Measurements from ENCODE around the gene CPEB4.

CPEB4 gene

DNA sequence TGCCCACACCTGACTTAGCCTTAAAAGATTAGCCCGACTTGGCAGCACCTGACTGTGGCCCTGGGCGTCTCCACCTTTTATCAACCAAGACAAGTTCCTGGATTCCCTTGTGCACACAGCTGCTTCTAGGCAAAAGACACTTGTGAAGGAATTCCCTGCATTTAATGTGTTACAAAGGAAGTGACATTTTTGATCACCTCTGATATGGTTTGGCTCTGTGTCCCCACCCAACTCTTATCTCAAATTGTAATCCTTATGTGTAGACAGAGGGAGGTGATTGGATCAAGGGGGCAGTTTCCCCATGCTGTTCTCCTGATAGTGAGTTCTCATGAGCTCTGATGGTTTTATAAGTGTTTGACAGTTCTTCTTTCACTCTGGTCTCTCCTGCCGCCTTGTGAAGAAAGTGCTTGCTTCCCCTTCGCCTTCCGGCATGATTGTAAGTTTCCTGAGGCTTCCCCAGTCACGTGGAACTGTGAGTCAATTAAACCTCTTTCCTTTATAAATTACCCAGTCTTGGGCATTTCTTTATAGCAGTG, 2.6 kb upstream of the CPEB4 start:
- no peak for DNase-seq (ENCODE audit: low spot score)

GRCh38 chr5:173886150-173886549, 2.0 kb upstream of the CPEB4 start:
- no peak for DNase-seq (ENCODE audit: low spot score)

GRCh38 chr5:173888473-173889131, 453 bp downstream of the CPEB4 start:
- DNase-seq (ENCODE audit: low spot score), result no peak

DNA sequence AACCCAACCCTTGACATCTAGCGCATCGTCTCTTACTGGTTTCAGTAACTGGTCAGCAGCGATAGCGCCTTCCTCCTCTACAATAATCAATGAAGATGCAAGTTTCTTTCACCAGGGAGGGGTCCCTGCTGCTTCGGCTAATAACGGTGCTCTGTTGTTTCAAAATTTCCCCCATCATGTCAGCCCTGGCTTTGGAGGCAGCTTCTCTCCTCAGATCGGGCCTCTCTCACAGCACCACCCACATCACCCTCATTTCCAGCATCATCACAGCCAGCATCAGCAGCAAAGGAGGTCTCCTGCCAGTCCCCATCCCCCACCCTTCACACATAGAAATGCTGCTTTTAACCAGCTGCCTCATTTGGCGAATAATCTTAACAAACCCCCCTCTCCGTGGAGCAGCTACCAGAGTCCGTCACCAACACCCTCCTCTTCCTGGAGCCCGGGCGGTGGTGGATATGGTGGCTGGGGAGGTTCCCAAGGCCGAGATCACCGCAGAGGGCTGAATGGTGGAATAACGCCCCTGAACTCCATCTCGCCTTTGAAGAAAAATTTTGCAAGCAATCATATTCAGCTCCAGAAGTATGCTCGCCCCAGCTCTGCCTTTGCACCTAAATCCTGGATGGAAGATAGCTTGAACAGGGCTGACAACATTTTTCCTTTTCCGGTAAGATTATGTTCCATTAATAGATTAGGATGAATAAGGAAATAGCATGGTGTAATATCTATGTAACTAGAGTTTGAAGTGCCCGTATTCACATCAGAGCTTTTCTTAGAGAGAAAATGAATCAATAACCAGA, 2.2 kb downstream of the CPEB4 start:
- DNase-seq (ENCODE audit: low spot score), result no peak

- no peak for DNase-seq (ENCODE audit: low spot score)
Measured at GRCh38 chr5:173891308-173892116, 3.4 kb downstream of the CPEB4 start.

DNA sequence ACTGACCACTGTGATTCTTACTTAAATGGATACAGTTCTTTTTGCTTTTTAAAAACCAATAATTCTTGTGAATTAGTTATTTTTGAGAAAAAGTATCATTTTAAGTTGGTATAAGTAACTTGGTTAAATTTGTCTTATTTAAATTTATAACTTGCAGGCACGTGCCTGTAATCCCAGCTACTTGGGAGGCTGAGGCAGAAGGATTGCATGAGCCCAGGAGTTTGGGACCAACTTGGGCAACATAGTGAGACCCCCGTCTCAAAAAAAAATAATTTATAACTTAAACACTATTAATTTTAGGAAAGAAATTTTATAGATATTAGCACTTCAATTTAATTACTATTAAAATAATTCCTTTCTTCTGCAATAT, 5.0 kb downstream of the CPEB4 start:
- no peak for DNase-seq (ENCODE audit: low spot score)

- no peak for DNase-seq (ENCODE audit: low spot score)
Measured at GRCh38 chr5:173895401-173896165, 7.4 kb downstream of the CPEB4 start.

GRCh38 chr5:173896631-173897030, 8.5 kb downstream of the CPEB4 start:
- no peak for DNase-seq (ENCODE audit: low spot score)

DNA sequence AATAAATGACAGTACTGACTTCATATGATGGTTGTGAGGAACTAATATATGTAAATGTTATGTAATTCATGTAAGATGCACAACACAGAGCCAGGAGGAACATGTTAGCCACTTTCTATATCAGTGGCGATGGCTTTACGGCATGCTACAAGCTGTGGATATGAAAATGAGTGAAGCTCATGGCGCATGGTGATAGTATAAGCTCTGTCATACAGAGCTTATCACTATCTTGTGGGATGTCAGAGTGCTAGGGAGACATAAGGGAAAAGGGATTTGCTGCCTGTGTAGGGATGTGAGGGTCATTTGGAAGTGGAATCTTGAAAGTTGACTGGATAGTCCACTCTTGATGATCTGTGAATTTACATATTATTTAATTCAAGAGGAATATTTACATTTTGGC, 13.6 kb downstream of the CPEB4 start:
- DNase-seq (ENCODE audit: low spot score), result no peak

GRCh38 chr5:173902334-173902733, 14.2 kb downstream of the CPEB4 start:
- DNase-seq (ENCODE audit: low spot score), result no peak

GRCh38 chr5:173902743-173903142, 14.6 kb downstream of the CPEB4 start:
- DNase-seq (ENCODE audit: low spot score), result no peak

GRCh38 chr5:173903396-173904140, 15.4 kb downstream of the CPEB4 start:
- no peak for DNase-seq (ENCODE audit: low spot score)

GRCh38 chr5:173904151-173904550, 16.0 kb downstream of the CPEB4 start:
- no peak for DNase-seq (ENCODE audit: low spot score)

DNA sequence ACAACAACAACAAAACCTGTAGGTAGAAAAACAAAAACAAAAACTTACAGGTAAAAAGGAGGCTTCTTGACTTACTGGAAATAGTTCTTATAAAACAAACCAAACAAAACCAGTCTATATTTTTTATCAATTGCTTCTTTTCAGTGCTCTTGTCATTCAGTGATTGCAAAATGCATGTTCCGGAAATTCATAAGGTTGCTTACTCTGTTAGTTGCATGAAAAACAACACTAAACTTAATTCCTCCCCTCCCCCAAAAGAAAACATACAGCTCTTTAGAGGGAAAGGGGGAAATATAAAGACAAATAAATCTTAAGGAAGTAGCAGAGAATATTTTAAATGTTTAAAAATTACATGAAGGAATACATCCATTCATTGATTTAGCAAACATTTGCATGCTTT, 19.1 kb downstream of the CPEB4 start:
- no peak for DNase-seq (ENCODE audit: low spot score)

DNA sequence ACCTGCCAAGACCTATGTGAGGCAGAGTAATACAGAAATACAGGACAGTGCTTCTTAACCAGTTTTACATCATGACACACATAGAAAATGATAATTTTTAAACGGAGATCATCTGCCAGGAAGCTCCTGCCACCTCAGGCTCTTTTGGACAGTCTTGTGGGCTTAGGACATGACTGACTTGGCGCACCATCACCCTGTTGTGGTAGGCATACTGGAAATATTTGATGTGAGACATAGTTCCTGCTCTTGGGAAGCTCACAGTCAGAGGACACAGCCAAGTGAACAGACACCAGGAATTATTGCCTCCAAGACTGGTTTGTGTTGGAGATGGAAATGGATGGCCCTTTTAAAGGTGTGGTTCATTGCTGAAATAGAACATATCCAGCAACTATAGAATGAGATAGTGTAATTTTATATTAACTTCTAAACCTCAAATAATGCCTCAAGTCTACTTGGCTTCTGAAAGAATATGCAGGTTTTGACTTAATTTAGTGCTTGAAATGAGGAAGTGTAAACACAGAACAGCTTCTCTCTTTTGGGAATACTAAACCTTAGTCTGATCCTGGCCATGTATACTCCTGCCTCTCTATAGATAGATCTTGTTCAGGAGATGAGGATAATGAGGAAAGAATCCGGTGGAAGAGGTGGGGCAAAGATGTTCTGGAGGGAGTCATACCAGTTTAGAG, 19.7 kb downstream of the CPEB4 start:
- DNase-seq (ENCODE audit: low spot score), result no peak

GRCh38 chr5:173909199-173909598, 21.1 kb downstream of the CPEB4 start:
- no peak for DNase-seq (ENCODE audit: low spot score)

- DNase-seq (ENCODE audit: low spot score), result no peak
Measured at GRCh38 chr5:173910215-173910614, 22.1 kb downstream of the CPEB4 start.

DNA sequence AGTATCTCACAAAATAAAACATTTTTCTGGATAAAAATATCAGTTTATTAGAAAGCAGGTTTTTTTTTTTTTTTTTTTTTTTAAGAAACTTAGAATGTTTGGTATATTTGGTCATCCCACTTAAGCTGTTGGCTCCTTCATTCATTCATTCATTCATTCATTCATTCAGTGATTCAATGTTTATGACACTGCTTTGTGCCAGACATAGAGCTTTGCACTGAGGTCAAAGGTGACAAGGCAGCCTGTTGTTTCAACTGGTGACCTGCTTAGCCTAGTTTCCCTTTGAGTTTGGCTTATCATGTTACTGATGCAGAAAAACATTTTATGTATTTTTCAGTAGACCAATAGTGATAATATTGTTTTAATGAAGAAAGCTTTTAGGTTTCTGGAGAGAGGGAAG, 23.5 kb downstream of the CPEB4 start:
- DNase-seq (ENCODE audit: low spot score), result no peak

DNA sequence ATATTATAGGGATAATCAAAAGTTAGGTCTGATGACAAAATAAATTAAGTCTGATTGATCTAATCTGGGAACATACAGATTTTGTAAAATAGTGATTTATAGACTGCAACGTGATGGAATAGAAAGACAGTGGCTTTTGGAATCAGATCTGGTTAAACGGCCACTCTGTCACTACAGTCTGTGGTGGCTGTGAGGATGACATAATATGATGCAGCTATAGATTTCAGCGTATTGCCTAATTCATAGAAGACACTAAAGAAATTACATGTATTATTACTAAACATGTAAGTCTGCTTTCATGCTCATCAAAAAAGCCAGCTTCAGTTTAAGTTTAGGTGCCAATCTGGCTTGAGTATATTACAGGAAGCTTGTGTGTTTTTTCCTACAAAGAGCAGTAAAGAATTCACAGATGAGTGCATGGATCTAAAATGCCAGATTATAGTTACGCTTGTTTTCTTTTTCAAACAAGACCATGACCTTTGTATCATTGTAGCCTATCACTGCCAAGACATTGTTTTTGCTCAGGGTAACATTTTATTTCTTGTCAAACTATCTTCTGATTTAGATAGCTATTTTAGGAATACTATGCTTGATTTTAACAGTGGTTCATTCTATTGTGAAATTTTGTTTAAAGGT, 25.7 kb downstream of the CPEB4 start:
- no peak for DNase-seq (ENCODE audit: low spot score)

All from HuH-7.5 (cell line).